ENCODE measurements around the gene CBX4.
A peak's percentile ranks its signal among the peaks of the same experiment; 100 is the strongest.

The CBX4 gene

DNA sequence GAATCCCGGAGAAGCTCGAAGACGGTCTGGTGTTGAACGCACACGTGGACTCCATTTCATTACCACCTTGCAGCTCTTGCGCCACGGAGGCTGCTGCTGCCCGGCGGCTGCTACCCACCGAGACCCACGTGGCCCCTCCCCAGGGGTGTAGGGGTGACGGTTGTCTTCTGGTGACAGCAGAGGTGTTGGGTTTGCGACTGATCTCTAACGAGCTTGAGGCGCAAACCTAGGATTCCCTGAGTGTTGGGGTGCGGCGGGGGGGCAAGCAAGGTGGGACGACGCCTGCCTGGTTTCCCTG lies 1.7 kb upstream of the CBX4 start:
- no peak for DNase-seq

DNA sequence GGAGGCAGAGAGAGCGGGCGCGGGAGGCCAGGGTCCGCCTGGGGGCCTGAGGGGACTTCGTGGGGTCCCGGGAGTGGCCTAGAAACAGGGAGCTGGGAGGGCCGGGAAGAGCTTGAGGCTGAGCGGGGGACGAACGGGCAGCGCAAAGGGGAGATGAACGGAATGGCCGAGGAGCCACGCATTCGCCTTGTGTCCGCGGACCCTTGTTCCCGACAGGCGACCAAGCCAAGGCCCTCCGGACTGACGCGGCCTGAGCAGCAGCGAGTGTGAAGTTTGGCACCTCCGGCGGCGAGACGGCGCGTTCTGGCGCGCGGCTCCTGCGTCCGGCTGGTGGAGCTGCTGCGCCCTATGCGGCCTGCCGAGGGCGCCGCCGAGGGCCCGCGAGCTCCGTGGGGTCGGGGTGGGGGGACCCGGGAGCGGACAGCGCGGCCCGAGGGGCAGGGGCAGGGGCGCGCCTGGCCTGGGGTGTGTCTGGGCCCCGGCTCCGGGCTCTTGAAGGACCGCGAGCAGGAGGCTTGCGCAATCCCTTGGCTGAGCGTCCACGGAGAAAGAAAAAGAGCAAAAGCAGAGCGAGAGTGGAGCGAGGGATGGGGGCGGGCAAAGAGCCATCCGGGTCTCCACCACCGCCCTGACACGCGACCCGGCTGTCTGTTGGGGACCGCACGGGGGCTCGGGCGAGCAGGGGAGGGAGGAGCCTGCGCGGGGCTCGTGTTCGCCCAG lies 1.2 kb upstream of the CBX4 start:
- peak; percentile 36 for DNase-seq

DNA sequence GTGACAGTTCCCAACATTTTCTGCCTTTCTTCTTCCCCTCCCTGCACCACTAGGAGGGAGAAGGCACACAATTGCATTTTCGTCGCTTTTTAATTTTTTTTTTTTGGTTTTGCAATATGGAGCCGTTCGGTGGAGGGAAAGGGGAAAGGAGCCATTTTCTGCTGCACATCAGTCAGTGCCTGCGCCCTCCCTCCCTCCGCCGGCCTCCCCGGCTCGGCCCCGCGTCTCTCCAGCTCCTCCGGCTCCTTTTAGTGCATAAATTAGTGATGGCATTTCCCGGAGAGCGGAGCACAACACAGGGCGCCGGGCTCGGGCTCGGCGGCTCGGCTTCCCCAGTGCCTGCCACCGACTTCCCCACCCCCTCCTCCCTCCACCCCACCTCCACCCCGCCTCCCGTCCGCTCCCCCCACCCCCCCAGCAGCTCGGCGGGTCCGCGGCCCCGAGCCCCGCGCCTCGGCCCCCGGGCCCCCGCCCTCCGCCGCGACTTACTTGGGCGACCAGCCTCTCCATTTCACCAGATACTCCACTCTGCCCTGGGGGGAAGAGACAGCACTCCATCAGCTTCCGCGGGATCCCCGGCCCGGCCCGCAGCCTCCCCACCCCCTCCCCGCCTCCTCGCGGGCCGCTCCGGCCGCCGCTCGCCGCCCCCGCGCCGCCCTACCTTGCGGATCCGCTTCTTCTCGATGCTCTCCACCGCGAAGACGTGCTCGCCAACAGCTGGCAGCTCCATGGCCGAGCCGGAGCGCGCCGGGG lies 542 bp downstream of the CBX4 start:
- DNase-seq, result peak; percentile 58

DNA sequence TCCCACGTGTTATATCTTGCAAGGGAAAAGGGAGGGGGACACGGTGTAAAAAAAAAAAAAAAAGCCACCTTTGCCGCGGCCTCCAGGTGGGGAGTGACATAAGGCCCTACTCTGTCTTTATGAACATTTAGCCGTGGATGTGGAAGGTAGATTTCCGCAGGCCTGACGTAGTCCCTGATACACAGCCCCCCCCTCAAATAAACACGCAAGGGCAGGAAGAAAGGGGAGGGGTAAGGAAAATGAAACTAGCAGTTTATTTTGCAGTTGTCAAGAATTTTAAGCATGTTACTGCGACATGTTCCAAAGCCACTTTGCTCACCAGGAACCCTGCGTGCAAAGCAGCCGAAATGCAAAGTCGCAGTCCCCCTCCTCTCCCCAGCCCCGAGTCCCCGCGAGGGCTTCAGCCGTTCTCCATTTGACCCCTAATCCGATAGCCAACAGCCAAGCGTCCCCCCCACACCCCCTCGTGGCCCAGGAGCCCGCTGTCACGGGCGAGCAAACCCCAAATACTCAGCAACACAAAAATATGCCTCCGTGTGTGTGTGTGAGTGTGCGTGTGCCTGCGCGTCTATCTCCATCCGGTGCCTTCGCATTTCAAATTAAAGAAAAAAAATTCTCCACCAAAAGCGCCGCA lies 1.2 kb downstream of the CBX4 start:
- no peak for DNase-seq

DNA sequence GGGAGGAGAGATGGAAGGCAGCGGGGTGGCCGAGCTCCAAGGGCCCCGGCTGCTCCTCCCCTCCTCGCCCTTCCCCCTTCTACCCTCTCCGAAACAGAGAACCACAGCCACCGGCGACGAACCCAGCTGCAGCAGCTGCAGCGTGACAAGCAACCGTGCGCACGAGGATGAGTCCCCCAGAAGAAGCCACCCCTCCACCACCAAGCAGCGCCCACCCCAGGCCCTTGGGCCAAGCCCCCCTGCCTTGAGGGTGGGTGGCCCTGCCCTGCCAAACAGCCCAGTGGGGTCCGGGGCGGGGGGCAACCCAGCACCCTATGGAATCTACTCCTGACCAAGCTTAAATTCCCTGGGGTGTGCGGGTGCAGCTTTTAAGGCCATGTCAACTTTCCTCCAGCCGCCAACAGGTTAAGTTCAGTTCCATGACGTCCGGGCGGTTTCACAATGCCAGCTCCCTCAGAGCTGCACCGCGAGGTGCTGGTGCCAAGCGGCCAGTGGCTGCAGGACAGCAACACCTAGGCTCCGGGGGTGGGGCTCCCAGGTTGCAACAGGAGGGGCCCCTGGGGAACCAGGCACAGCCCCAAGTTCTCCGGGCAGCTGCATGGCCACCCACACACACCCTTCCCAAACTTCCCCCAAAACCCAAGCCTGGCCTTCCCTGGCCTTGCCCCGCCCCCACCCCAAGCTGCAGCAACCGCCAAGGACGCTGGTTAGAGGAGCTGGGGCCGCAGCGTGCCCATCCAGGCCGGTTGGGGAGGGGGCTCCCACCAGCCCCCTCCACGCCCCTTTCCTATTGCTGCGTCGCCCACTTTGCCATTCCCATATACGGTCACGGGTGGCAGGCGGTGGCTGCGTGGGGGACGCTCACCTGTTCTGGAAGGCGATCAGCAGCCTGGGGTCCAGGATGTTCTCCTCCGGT lies 2.0 kb downstream of the CBX4 start:
- DNase-seq, result peak; percentile 45

DNA sequence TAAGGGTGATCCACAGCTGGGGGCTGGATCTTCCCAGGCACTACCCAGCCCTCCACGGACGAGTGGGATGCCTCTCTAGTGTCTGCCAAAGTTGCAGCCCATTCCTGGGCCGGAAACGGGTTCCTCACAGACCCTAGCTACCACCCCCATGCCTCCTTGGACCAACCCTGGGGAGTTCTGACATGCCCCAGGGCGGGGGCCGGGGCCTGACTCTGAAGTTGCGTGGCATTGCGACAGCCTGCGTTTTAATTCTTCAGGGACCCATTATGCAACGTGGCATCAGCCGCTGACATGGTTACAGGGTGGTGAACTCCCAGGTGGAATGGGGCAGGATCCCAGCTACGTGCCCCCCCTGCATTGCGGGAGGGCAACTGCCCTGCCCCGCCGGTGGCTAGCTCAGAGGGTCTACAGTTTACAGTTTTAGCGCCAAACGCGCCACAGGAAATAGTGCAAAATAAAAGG lies 2.7 kb downstream of the CBX4 start:
- DNase-seq, result peak; percentile 39

DNA sequence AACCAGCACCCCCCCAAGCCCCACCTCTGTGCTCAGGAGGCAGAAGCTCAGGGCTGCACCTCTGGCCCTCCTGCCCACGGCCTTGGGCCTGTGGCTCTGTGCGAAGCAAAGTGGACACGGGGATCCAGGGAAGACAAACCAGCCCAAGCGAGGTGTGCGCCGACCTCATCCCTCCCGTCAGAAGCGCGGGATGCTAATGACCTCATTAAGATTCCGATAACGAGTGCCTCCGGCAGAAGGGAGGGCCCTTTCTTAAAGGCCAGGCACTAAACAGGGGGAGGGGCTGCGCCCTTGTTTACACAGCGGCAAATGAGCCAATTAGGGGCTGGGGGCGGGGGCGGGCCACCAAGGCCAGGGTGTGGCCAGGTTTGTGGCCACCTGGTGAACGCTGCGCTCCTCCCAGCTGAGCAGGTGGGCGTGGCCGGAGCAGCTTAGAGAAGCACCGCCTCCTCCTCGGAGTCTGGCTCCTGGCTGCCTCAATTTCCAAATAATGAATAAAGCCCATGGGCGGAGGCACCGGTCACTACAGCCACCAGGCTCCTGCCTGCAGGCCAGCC lies 3.2 kb downstream of the CBX4 start:
- no peak for DNase-seq

DNA sequence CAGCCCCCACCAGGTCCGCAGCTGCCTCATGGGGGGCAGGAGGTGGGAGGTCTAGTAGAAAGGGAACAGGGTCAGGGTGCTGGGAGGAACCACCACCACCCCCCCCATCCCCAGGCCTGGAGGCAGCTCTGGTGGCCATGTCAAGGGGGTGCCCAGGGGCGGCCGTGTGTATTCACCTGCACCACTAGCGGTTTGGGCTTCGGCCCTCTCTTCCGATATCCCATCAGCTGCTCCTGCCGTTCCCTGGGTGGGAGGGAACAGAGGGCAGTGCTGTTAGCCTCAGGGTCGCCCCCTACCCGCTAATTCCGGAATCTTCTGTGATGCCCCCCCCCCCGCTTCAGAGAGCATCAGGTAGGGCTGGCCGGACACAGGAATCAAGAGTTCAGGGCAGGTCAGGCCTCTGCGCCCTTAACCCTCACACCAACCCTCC lies 3.8 kb downstream of the CBX4 start:
- no peak for DNase-seq

DNA sequence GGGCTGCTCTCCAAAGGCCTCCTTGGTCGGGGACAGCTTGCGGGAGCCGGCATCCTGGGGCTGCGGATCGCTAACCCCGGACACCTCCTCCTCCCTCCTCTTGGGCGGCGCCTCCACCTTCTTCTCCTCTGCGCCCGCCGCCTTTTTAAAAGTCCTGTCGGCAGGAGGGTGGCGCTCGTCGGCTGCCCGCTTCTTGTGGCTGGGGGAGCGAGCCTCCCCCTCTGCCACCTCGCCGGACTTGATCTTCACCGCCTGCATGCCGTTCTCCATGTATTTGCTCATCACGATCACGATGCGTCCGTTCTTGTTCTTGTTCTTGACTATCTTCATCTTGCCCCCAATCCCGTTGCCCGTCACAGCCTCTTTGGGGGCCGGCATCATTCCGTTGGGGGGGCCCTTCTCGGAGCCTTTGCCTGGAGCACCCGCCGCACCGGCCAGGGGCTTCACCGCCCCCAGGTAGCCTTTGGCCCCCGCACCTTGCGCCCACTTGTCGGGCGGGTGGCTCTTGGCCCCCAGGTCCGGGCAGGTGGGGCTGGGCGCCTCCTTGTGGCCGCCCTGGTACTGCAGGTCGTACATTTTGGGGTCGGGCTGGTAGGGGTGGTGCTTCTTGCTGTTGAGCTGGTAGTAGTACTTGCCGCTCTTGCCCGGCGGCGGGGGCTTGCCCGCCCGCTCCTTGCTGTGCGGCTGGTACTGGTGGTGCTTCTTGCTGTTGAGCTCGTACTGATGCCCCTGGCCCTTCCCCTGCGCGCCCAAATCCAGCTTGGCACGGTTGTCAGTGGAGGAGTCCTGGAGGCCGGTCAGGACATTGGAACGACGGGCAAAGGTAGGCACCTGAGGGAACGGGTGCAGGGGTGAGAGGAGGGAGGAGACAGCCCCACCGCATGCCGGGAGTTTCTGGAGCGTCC lies 4.4 kb downstream of the CBX4 start:
- no peak for DNase-seq

DNA sequence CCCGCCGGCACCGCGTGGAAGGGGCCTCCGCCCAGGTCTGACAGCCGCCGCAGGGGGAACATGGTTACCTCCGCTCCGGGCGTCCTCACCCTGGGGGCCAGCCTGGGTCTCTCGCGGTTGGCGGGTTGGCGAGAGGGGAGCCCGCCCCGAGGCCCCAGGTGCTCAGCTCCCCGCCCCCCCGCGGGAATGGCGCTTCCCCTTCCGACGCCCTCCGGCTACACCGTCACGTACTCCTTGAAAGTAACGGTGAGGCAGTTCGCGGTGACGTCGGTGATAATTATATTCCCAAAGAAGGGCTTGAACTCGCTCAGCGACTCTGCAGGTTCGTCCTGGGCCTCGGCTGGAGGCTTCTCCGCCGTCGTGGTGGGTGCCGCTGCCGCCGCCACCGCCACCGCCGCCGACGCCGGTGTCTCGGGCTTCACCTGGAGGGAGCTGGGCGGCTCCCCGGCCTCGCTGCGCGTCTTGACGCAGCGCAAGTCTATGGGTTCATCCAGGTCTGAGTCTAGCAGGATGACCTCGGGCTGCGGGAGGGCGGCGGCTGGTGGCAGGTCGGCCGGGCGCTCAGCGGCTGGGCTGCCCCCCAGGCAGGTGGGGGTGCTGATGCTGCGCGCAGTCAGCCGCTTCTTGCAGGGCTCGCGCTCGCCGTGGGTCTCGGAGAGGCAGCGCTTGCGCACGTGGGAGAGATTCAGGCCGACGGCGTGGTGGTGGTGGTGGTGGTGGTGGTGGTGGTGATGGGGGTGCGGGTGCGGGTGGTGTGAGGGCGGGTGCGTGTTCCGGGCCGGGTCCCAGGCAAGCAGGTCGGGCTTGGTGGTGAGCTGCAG lies 5.3 kb downstream of the CBX4 start:
- no peak for DNase-seq

DNA sequence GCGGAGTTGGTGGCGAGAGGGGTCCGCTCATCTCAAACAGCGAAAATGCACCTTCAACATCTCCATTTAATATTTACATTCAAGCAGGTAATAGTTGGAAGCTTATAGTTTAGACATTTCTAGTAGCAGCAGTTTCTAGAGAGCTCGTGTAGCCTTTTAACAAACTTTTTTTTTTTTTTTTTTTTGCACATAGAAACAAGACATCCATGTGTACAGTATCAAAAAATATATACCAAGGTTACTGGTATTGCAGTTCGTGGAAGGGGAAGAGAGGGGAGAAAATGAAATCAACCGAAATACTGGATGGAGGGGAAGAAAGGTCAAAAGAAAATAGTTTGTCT lies 6.2 kb downstream of the CBX4 start:
- DNase-seq, result no peak

DNA sequence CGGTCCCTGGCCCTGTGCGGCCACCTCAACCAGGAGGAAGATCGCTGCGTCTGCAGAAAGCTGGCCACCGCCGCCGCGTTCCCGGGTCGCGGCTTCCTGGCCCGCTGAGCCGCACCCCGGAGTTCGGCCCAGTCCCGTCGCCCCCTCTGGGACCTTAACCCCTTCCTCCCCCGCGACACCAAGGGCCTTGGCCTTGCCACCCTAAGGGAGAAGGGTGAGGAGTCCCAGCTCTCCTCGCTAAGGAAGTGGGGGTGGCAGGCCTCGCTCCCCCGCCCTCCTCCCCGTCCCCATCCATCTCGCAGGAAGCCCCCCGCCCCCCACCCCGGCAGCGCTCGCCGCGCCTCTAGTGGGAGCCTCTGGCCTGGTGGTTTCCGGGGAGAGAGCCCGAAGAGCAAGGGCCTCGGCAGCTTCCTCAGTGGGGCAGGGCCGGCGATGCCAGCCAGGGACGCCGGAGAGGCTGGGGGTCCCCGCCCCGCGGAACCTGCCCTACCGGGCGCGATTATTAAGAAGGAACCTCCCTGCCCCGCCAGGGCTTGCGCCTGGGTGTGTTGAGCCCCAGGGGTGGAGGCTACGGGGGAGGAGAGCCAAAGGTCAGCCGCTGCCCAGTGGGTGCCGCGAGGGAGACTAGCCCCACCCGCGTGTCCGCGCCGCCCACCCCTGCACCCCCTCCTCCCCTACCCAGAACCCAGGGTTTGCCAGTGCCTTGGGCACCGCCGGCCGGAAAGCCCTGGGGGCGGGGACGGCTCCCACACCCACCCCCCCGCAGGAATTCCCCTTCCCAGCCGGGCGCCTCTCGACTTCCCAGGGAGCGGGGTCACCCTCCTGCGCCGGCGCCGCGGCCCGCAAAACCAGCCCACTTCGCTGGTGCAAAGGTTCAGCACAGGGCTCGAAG lies 6.8 kb downstream of the CBX4 start:
- no peak for DNase-seq

DNA sequence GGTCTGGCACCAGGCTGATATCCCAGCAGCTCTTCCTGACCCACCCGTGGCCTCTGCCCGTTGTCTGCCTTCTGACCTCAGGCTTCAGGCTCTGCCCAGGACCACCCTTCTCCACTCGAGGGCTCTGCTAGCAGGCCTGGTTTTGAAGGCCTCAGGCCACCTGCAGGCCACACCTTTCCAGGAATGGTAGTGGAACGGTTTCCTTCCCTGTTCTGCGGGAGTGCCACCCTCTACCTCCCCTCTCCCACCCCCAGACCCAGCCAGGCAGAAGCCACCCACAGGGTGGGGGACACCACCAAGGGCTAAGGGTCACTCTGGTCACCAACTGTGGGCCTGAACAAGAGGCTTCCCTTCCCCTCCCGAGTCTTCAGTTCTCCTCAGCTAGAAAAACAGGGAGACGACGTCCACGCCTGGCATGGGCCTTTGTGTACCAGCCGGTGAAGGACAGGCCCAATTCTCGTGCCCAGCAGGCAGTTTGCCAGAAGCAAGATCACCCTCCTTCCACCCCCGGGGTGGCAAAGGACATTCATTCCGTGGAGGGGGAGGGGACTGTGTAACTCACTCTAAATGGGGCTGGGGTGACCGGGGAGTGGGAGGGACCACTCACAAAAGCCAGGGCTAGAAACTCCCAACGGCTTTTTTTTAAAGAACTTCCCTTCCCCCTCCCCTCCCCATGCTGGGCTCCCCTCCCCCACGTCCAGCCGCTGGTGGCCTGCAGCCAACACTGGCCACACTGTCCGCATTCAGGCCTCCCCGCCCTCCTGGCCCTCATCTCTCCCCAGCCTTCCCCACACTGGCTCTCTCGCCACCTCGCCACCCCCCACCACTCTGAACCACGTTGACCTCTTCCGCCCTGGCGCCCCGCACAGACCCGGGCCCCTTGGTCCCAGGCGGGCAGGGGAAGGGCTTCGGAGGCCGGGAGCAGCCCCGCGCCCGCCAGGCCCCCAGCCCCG lies 7.7 kb downstream of the CBX4 start:
- no peak for DNase-seq

DNA sequence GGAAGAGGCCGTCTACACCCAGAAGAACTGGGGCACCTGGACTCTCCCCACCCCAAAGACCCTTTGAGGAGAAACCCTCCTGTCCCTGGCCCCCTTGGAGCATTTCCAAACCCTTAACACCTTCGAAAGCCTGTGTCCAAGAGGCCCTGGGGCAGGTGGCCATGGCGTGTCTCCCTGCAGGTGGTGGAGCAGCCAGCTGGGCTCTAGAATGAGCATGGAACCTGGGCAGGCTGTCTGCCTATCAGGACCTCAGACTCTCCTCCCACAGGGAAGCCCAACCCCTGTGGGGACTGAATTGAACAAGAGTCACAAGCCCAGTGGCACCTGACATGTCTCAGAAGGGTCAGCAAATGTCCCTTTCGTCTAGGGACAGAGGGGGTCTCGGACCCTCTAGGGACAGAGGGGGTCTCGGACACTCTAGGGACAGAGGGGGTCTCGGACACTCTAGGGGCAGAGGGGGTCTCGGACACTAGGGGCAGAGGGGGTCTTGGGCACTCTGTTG lies 8.4 kb downstream of the CBX4 start:
- DNase-seq, result no peak

DNA sequence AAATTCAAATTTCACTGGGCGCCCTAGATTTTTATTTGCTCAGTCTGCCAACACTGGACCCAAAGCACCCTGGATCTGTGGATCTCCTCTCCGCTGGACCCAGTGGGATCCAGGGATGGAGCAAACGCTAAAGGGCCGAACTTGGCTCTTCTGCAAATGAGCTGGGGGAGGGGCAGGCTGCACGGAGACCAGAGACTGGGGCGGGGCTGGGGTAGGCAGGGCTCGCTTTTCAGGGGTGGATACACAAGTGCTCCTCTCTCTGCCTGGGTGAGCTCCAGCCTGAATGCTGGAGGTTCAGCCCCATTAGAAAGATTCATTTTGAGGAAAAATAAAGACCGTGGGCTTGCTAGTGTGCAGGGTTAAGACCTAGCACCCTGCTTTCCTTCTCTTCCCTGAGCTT lies 8.9 kb downstream of the CBX4 start:
- DNase-seq, result no peak

DNA sequence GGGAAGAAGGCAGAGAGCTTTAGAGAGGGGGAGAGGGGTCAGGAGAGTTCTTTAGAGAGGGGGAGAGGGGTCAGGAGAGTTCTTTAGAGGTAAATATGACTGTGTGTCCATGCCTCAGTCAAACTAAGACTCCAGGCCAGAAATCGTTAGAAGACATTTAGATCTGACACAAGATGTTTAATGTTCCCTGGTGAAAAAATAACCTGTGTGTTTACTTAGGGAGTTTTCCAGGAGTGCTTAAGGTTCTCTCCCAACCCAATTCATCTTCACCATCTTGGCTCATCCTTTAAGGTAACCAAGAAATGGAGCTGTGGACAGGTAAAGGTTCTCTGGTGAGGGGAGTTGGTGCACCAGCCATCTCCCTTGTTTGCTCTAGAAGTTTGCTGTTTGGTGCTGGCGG lies 9.8 kb downstream of the CBX4 start:
- no peak for DNase-seq

DNA sequence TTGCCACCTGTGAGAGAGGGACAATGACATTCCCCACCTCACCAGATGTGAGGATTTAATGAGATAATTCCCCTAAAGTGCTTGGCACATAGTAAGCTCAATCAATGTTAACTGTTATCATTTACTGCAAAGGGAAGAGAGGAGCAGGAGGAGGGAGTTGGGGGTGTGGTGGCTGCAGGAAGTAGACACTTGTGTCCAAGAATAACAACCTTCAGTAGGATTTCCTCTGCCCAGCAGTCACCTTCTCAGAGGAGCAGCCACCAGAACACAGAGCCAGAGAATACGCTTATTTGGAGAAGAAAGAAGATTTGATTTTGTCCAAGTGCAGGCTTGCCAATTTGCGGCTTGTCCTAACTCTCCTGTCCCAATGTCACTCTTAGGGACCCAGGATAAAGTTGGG lies 10.2 kb downstream of the CBX4 start:
- DNase-seq, result no peak

DNA sequence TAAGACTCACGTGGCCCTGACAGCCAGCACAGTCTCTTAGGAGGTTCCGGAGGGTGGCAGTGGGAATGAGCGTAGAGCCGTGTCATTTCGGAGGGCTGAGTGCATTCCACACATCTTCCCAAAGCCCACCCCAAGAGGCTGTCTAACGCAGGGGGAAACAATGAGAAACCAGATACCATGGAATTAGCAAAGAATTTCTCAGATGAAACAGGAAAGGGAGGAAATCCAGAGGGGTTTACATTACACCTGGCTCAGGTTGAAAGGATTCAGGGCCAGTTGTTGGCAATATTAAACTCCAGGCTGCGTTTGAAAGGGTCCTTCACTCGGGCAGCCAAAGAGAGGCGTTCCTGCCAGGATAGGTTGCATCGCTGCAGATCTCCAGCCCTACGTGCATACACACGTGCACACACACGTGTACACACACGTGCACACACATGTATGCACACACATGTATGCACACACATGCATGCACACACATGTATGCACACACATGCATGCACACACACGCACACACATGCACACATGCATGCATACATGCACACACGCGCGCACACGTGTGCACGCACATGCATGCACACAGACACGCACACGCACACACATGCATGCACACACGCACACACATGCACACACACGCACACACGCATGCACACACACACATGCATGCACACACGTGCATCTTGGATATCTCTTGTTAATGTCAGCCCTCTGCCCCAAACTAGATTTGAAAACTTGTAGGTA lies 12.2 kb downstream of the CBX4 start:
- no peak for DNase-seq
